Esophagus squamous epithelium (tissue), 5 donors: ENCODE data around the gene PRR12. TPM values are rescaled to one million over a fixed set of nuclear protein-coding genes. Genes with fewer than 3 reads are reported as not detected.

Source experiments
- DNase-seq: peaks from one replicate; lab custom pipeline; 2025; lab: John Stamatoyannopoulos, UW
- H3K27ac ChIP-seq, 4 donors: fragments of 200-600 bp; sonication (generic); one replicate each; pipeline ENCODE4 v1.5.1; 2016 to 2019; ENCODE audit warnings: mild to moderate bottlenecking in 1 of 4
- H3K27me3 ChIP-seq, 4 donors: fragments of 200-600 bp; sonication (generic); 1 replicate in 3 of 4; 2 replicates in 1 of 4; pipeline versions ENCODE4 v1.5.1 to v1.6.0; 2017 to 2021; ENCODE audit warnings: antibody characterized with exemption in 1 of 4
- H3K36me3 ChIP-seq, 3 donors: fragments of 200-600 bp; sonication (generic); one replicate each; pipeline ENCODE4 v1.5.1; 2016 to 2019
- H3K4me1 ChIP-seq, 3 donors: fragments of 200-600 bp; sonication (generic); one replicate each; pipeline ENCODE4 v1.5.1; 2017 to 2019
- H3K4me3 ChIP-seq, 4 donors: fragments of 200-600 bp; sonication (generic); 1 replicate in 3 of 4; 2 replicates in 1 of 4; pipeline ENCODE4 v1.5.1; 2016 to 2019; ENCODE audit warnings: mild to moderate bottlenecking in 2 of 4, moderate library complexity in 1 of 4
- H3K9me3 ChIP-seq, 3 donors: fragments of 200-600 bp; sonication (generic); one replicate each; pipeline ENCODE4 v1.5.1; 2016 to 2019
- POLR2A ChIP-seq, 4 donors: fragments of 450-650 bp; IDR thresholded peaks; one replicate each; pipeline ENCODE4 v1.6.1; 2017; ENCODE audit warnings: antibody characterized with exemption in 4 of 4, mild to moderate bottlenecking in 4 of 4, moderate library complexity in 3 of 4
- WGBS, 2 donors: methylation state at CpG; one replicate each; pipeline ENCODE4 v1.1.5; 2018; 5-methylcytosine and 5-hydroxymethylcytosine counted together
- intact Hi-C: fragments of 100-400 bp; cut with DNase I; formaldehyde crosslinking; loops from one replicate; pipeline ENCODE4 v1.15.0; 2022
- total RNA-seq, 4 donors: library from RNA; depleted of rRNA; stranded (reverse); fragments of >200 nt; gene quantifications; one replicate each; pipeline ENCODE4 v1.1.0, GENCODE V29; 2016
- TF ChIP-seq, protein P1 (sequence below), 6 experiments: fragments of 450-650 bp in 4 of 6; fragments of 200-600 bp in 2 of 6; sonication (generic) in 2 of 6; IDR thresholded peaks; one replicate each; pipeline ENCODE4 v1.5.1; 2016 to 2019; ENCODE audit warnings: antibody characterized with exemption in 6 of 6, mild to moderate bottlenecking in 4 of 6, moderate library complexity in 4 of 6
- donor health status: DM: yes; HTN: yes; CAD: no.

PRR12 gene
- total RNA-seq, 4 donors from 2014 or later, result 4.5 to 11.9 (median 7.7) TPM

- DNase-seq, result no peak
- no peaks in the 10 kb centered on the region for H3K27me3 ChIP-seq
- 1 to 3% methylated on average over 6 to 8 of the region's 8 CpGs for WGBS, 2 donors
- TF ChIP-seq, protein P1, sequence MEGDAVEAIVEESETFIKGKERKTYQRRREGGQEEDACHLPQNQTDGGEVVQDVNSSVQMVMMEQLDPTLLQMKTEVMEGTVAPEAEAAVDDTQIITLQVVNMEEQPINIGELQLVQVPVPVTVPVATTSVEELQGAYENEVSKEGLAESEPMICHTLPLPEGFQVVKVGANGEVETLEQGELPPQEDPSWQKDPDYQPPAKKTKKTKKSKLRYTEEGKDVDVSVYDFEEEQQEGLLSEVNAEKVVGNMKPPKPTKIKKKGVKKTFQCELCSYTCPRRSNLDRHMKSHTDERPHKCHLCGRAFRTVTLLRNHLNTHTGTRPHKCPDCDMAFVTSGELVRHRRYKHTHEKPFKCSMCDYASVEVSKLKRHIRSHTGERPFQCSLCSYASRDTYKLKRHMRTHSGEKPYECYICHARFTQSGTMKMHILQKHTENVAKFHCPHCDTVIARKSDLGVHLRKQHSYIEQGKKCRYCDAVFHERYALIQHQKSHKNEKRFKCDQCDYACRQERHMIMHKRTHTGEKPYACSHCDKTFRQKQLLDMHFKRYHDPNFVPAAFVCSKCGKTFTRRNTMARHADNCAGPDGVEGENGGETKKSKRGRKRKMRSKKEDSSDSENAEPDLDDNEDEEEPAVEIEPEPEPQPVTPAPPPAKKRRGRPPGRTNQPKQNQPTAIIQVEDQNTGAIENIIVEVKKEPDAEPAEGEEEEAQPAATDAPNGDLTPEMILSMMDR (IDR thresholded peaks at IDR 0.05), result no peak
- TF ChIP-seq POLR2A (IDR thresholded peaks at IDR 0.05), result no peak
- H3K4me1 ChIP-seq, result peaks cover 12 to 48% (median 15%) of the 10 kb centered on the region in 3 donors
- no peaks in the 10 kb centered on the region for H3K9me3 ChIP-seq
- H3K36me3 ChIP-seq, result peaks cover 0 to 34% (median 0%) of the 10 kb centered on the region in 3 donors
- H3K4me3 ChIP-seq, result peak overlapping the region; percentile 37 to 78 (median 74)
- intact Hi-C loops, result loop anchor here (10.0 kb wide), 1 partner anchor 95 kb away; the partner anchor contains the start of gene PRMT1
- peak overlapping the region; percentile 70 to 90 (median 80) for H3K27ac ChIP-seq
These were observed 11.1 kb upstream of the PRR12 start for GRCh38 chr19:49579947-49580263.

DNA sequence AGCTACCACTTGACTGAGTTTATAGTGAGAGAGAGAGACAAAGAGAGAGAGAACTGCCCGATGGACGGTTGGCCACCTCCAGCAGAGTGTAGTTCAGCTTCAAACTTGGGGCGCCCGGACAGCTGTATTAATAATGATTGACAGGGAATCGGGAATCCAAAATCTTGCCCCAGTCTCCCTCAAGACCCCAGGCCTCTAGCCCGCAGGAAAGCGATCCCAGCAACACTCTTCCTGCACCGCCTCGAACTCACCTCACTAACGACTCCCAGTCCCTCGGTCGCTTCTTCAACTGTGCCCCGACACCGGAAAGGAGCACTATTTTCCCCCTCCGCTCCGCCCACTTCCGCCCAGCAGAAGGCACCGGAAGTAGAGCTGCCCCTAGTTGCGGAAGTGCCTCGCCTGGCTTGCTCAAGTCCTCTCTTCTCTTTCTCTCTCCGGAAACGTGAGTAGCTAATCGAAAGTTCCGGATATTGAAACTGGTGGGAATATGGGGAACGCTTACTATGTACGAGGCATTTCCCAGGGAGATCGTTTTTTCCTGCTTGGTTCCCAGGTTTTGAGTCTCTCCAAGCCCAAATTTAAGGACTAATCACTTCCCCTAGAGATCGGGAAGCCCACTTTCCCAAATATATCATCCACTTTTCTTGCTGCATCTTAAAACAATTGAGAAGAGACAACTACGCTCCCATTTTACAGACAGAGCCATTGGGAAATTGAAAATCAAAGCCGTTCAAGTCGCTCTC is 10.5 kb upstream of the PRR12 start, which contains the start of gene NOSIP:
Gene NOSIP, minus strand, starts transcription at position 293 of the 743 bp plus-strand sequence. CDS start 19,865 bp downstream, outside the sequence.
- H3K4me3 ChIP-seq, result peak within 1 kb of the TSS; percentile 37 to 78 (median 74)
- peak within 1 kb of the TSS; percentile 70 to 90 (median 80) for H3K27ac ChIP-seq
- DNase-seq, result peak; percentile 62
- WGBS, 2 donors, result 1 to 2% methylated on average over 24 to 31 of the region's 31 CpGs
- no peaks in the 10 kb centered on the region for H3K9me3 ChIP-seq
- peak in 3 of 4 donors; percentile 85 to 92 (median 91) for TF ChIP-seq POLR2A (IDR thresholded peaks at IDR 0.05)
- TF ChIP-seq, protein P1 (IDR thresholded peaks at IDR 0.05), result peak in 1 of 6 experiments; percentile 56
- H3K27me3 ChIP-seq, result no peaks in the 10 kb centered on the region
- H3K4me1 ChIP-seq, result peaks cover 12 to 48% (median 15%) of the 10 kb centered on the region in 3 donors
- intact Hi-C loops, result no loop called here
- H3K36me3 ChIP-seq, result peaks cover 0 to 34% (median 0%) of the 10 kb centered on the region in 3 donors

DNA sequence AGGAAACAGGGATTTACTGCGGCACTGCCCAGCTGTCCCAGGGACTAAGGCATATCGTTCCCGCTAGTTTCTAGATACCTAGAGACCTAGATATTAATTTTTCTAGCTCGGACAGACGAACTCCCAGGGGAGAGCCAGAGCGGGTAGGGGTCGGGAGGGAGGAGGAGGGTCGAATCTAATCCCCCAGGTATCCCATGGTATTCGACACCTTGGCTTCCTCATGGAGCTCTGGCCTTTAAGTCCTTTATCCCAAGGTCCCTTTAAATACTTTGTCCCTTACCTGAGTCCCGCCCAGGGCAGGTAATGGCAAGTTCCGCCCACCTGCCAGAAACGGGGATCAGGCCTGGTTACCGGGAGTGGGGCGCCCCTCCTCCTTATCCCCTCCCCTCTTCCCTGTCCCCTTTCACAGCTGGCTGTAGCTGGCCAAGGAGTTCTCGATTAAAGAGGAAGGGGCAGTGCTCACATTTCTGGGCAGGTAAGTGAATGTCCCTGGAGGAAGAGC is 9.9 kb upstream of the PRR12 start, which contains the start of gene PRRG2:
Gene PRRG2, plus strand, starts transcription at position 310 of the 502 bp plus-strand sequence. CDS start 1,904 bp downstream, outside the sequence.
- peak within 1 kb of the TSS; percentile 37 to 78 (median 74) for H3K4me3 ChIP-seq
- H3K27me3 ChIP-seq, result no peaks in the 10 kb centered on the region
- peaks cover 12 to 48% (median 15%) of the 10 kb centered on the region in 3 donors for H3K4me1 ChIP-seq
- peaks cover 0 to 31% (median 0%) of the 10 kb centered on the region in 3 donors for H3K36me3 ChIP-seq
- intact Hi-C loops, result no loop called here
- no peak for TF ChIP-seq POLR2A (IDR thresholded peaks at IDR 0.05)
- TF ChIP-seq, protein P1 (IDR thresholded peaks at IDR 0.05), result no peak
- 19 to 21% methylated on average over 10 to 14 of the region's 15 CpGs for WGBS, 2 donors
- no peak for DNase-seq
- peak within 1 kb of the TSS; percentile 70 to 90 (median 80) for H3K27ac ChIP-seq
- H3K9me3 ChIP-seq, result no peaks in the 10 kb centered on the region

- Histone ChIP-seq H3K27me3 (no peaks in the 10 kb centered on the region), H3K4me3 (no peak overlapping the region), H3K27ac (no peak overlapping the region), H3K36me3 (peaks cover 0 to 23% (median 0%) of the 10 kb centered on the region in 3 donors), H3K4me1 (peaks cover 12 to 34% (median 15%) of the 10 kb centered on the region in 3 donors), H3K9me3 (no peaks in the 10 kb centered on the region)
- DNase-seq, result no peak
- WGBS, 2 donors, result 43 to 65% methylated on average over 1 to 2 of the region's 2 CpGs
- intact Hi-C loops, result no loop called here
- TF ChIP-seq, protein P1 (IDR thresholded peaks at IDR 0.05), result no peak
- TF ChIP-seq POLR2A (IDR thresholded peaks at IDR 0.05), result no peak
These were observed 7.7 kb upstream of the PRR12 start for GRCh38 chr19:49583239-49583638.

DNA sequence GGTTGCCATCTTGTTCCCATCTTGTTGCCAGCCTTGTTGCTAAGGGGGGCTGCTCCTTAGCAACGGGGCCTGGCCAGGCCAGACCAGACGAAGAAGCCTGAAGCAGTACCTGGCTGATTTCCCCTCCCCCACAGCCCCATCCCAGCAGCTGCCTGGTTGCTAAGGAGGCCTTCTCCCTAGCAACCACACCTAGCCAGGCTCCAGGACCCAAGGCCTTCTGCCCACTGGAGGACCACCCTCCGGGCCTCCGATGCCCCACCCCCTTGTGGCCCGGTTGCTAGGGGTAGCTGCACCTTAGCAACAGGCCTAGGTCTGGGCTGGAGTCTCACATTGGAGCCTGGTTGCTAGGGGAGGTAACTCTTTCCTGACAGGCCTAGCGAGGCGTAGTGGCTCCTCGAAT is 6.0 kb upstream of the PRR12 start:
- Histone ChIP-seq H3K4me1 (peaks cover 6 to 23% (median 12%) of the 10 kb centered on the region in 3 donors), H3K9me3 (no peaks in the 10 kb centered on the region), H3K27ac (no peak overlapping the region), H3K36me3 (peaks cover 0 to 19% (median 0%) of the 10 kb centered on the region in 3 donors), H3K4me3 (no peak overlapping the region), H3K27me3 (no peaks in the 10 kb centered on the region)
- intact Hi-C loops, result no loop called here
- TF ChIP-seq, protein P1 (IDR thresholded peaks at IDR 0.05), result no peak
- no peak for TF ChIP-seq POLR2A (IDR thresholded peaks at IDR 0.05)
- no peak for DNase-seq
- 46 to 100% methylated on average over 1 to 4 of the region's 8 CpGs for WGBS, 2 donors
